GM19468 (cell line): ENCODE results near the gene DDX24.

ENCODE experiments used
- ATAC-seq: cut with Tn5 transposase; IDR thresholded peaks from one replicate; pipeline ENCODE4 v1.9.1; 2021; ENCODE audit warnings: mild to moderate bottlenecking, moderate library complexity, moderate number of reproducible peaks; ENCODE audit not compliant: unreplicated experiment; ENCODE audit errors: extremely low read depth

The DDX24 gene

DNA sequence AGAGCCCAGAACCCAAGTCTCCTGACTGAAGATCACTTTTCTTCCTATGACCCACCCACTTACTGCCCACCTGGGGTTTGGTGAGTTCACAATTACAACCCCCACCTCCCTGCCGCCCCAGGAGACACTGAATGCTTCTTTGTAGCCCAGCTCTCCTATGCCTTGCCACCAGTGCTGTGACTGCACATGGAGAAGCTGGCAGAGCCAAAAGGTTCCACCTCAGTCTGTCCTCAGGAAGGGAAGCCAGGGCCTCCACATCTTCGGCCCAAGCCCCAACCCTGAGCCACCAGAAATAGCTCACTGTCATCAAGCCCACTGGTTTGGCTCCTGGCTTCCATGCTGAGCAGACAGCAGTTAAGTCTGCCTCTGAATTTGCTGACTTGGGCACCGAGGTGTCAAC lies 29.2 kb downstream of the DDX24 start:
- ATAC-seq, result no peak

DNA sequence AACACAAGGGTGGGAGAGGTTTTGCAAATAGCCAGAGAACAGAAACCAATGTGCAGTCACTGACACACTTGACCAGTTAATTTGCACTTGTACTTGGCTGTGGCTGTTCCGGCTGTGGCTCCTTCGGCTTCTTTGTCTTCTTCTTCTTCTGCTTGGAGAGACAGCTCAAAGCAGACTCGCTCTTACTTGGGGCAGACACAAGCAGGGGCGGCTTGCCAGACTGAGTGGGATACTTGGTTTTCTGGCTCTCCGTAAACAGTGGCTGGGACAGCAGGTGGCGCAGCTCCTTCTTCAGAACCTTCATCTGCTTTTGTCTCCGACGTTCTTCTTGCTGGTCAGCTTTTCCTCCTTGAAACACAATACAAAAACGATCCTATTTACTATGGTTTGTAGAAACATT lies 29.9 kb downstream of the DDX24 start:
- no peak for ATAC-seq

DNA sequence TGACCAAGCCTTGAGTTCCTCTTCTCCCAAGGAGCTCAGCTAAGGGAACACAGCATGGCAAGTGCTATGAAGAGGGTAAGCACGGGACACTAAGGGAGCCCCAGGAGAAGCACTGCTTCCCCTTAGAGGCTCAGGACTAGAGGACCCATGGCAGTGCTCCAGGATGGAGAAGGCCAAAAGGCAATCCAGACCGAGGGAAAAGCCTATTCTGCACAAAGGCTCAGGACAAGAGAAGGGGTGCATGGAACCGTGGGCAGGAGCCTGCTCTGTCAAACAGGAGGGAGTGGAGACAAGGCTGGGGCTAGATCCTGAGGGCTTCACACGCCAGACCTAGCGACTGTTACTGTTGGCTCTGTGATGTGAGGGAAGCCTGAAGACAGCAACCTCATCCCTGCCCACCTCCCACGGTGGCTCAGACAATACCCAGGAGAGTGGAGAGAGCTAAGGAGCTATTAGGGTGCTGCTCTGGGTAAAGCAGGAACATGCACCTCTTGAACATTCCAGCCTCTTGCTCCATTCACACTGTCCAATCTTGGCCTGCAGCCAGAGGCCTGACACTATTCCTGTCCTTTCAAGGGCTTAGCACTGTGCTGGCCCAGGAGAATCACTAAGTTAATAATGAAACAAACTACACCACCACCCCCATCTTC lies 30.6 kb downstream of the DDX24 start:
- no peak for ATAC-seq

DNA sequence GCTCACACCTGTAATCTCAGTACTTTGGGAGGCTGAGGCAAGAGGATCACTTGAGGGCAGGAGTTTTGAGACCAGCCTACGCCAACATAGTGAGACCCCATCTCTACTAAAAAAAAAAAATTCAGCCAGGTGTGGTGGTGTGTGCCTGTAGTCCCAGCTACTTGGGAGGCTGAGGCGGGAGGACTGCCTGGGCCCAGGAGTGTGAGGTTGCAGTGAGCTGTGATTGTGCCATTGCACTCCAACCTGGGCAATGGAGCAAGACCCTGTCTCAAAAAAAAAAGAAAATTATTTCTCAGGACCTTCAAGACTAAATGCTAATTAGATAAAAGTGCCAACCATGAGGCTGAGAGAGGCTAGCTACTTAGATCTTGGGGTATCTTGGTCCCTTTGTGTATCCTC lies 31.4 kb downstream of the DDX24 start:
- ATAC-seq, result no peak

DNA sequence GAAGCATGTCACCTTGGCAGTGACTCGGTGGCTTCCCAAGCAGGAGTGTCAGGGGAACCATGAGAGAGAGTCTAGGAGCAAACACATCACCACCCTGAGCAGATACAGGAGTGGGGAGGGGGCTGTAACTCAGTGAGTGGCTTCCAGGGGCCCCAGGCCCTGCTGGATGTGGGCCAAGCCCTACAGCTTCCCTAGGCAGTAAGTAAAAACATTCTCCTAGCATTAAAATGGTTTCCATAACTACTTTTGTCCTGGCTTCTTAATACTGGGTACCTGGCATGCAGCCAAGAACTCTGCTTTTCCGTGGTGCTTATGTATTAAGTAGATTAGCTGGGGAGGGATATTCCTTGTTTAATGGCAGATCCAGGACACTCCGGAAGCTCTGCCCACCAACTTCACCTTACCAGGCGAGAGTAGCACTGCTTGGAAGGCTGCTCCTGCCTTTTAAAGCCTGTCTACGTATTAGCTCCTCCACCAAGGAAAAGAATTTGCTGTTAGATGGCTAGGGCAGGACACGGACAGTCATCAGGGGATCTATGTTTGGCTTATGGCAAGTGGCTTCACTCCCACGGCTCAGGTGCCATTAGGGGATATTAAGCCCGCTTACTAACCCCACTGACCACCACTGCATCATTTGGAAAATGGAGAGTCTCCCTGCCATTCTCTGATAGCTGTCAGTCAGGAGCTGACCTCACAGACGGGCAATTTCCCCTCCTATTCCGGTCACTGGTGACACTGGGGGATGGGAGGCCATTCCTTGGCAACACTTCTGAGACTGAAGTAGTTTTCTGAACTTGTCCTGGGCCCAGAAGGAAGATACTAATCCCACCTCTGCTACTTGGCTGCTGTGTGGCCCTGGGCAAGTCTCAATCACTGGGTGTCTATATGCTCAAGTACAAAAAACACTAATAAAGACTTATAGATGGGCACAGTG lies 32.0 kb downstream of the DDX24 start:
- ATAC-seq, result no peak

DNA sequence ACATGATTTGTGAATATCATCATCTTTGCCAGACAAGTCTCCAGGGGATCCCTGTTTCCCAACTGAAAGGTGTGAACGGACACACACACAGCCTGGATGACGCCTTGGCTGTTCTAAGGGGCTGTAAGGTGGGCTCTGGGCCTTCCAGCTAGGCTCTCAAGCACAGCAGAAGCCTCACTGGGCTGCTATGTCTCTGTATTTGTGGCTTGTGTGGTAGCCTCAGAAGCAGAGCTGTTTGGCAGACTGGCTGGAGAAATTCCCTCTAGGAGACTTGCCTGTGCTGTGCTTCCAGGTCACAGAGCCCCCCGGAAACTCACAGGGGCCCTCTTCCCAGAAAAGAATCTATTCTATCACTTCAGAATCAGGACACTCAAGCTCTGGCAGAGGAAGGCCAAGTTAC lies 33.4 kb downstream of the DDX24 start:
- no peak for ATAC-seq

DNA sequence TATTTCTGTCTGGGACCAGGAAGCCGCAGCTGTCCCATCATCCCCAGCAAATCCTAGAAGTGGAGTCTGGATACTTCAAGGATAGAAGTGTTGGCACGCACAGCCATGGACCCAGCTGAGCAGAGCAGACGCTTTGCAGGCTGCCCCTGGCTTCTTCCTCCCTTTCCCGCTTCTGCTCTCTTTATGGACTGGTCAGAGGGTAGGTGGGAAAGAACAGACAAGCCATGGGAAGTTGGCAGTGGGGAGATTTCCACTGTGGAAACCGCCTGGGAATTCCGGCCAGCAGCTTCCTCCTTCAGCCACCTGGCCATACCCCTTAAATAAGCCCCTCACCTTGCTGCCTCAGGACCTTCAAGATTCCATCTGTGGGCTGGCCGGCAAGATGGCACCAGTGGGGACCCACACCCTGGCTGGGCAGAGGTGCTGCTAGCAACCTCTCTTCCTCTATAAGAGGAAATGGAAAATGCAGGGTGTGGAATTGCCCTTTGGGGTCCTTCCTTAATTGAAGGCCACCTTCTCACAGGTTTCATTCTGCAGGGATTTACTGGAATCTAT lies 34.2 kb downstream of the DDX24 start:
- ATAC-seq, result no peak

DNA sequence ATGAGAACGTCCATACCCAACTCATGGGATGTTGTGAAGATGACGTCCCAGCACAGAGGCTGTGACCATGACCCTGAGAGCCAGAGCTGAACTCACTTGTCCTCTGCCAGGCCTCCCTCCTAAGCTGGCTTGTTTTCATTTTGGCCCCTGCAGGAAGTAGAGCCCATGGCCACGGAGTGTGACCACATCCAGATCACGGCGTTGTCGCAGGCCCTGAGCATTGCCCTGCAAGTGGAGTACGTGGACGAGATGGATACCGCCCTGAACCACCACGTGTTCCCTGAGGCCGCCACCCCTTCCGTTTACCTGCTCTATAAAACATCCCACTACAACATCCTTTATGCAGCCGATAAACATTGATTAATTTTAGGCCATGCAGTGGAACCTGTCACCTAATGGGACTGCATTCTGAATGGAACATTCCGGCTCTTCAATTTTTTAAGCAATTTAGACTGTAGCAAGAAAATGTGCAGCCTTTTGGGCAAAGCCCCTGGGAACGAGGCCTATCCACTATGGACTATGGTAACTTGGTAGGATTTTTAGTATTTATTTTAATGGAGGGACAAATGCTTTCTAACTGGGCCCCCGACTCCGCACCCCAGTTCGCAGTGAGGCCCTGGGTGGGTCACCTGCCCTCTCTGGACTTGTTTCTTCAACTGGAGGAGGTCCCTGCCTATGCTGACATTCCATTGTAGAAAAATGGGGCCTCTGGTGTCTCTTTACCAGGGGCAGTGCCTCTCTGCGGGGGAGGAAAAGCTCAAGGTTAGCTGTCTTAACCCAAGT lies 35.2 kb downstream of the DDX24 start:
- ATAC-seq, result no peak

DNA sequence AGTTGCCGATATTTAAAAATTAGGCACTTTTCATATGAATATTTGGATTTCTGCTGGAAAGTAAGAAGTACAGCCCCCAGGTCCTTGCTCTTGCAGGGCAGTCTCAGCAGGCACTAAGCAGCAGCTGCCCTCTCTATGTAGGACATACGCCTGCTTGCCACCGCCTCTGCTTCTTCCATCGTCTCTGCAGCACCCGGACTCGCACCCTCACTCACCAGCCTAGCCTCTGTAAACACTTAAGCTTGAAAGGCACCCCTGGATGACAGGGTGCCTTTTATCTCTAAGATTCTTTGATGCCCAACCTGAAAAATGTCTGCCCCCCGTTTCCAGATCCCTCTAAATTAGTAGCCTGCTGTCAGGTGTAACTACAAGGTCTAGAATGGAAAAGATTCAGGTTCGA lies 35.9 kb downstream of the DDX24 start:
- ATAC-seq, result no peak

DNA sequence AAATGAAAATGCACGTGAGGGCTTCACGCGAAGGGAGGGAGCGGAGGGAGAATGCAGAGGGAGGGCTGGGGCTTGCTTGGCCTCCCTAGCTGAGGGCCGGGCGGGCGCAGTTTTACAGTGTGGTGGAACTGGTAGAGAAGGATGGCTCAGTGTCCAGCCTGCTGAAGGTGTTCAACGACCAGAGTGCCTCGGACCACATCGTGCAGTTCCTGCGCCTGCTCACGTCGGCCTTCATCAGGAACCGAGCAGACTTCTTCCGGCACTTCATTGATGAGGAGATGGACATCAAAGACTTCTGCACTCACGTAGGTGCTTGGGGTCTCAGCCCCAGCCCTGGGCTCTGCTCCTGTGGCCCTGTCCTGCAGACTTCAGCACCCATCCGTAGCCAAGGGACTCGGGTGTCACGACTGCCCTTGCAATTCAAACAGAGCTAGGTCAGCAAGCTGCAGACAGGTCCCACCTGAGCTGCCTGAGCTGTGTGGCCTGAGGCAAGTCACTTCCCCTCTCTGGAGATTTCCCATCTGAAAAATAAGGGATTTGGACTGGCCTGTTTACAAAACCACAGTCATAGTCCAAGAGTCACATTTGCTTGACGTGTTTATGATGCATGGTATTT lies 36.4 kb downstream of the DDX24 start:
- ATAC-seq, result no peak

DNA sequence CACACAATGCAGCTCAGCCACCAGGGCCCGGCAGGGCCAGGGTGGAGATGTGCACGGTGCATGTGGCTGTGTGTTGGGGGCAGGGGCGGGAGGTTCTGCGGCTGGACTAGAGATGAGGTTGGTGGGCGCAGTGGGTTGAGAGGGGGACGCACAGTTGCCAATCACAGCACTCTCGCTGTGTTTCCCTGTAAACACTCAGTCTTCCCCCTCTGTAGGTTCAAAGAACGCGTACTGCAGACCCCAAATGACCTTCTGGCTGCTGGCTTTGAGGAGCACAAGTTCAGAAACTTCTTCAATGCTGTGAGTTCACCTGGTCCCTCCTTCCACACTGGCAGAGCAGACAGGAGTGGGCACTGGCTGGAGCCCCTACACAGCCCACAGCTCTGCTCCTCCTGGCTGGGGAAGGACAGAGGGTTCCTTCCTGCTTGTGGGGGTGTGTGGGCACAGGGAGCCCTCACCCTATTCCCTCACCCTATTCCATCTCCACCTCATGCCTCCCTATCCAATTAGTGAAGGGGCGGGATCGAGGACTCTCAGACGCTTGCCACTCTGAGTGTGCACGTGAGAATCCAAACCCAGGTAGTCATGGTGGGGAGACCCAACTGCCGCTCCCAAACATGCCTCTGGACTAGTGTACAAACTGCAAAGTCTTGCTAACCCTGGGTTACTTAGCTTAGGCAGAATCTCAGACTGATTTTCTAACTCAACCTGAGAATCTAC lies 37.1 kb downstream of the DDX24 start:
- ATAC-seq, result no peak

DNA sequence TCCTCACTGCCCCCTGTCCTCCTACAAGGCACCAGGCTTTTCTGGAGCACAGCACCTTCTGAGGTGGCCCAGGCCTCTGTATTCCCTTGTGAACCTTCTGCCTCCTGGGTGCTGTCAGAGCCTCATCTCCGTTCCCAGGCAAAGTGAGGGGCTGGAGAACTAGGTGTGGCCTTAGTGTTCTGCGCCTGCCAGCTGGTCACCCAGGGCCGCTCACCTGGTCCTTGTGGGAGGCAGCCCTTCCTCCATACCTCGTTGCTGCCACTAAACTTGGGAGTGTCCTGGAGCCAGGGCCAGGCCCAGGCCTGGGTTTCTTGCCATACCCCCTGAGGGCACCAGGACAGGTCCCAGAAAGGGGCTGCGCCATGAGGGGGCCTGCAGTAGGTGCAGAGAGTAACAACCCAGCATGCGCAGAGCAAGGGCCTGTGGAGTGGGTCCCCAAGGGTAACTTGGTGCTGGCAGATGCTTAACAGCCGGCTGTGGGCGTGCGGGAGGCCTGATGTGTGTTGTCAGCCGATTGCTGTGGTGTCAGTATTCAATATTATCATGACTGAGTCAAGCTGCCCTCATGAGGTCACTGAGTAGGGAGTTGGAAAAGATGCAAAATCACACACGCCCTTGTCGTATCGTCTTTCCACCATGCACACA lies 37.8 kb downstream of the DDX24 start:
- no peak for ATAC-seq

DNA sequence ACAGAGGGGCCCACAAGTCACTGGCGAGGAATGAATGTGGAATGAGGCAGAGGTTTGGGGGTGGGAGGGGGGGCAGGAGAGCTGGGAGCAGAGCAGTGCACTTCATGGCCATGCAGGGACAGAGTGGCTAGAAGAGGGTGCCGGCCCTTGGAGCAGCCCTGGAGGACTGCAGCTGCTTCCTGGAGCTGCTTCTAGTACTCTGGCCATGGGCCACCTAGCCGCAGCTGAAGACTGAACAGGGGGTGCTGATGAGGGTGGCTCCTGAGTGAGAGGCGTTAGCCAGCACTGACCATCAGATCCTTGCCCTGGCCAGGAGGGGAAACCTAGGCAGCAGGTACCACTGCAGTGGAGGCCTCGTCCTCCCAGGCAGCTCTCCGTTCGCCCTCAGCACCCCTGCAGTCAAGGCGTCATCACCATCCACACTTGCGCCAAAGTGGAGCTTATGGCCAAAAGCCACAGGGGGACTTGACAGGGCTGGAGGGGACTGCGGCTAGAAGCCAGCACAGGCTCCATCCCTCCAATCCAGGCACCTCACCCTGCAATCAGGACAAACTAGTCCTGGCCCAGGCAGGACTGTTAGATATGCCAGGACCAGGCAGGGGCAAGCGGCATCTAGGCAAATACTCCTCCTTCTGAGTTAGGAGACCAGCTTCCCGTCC lies 38.4 kb downstream of the DDX24 start:
- no peak for ATAC-seq

DNA sequence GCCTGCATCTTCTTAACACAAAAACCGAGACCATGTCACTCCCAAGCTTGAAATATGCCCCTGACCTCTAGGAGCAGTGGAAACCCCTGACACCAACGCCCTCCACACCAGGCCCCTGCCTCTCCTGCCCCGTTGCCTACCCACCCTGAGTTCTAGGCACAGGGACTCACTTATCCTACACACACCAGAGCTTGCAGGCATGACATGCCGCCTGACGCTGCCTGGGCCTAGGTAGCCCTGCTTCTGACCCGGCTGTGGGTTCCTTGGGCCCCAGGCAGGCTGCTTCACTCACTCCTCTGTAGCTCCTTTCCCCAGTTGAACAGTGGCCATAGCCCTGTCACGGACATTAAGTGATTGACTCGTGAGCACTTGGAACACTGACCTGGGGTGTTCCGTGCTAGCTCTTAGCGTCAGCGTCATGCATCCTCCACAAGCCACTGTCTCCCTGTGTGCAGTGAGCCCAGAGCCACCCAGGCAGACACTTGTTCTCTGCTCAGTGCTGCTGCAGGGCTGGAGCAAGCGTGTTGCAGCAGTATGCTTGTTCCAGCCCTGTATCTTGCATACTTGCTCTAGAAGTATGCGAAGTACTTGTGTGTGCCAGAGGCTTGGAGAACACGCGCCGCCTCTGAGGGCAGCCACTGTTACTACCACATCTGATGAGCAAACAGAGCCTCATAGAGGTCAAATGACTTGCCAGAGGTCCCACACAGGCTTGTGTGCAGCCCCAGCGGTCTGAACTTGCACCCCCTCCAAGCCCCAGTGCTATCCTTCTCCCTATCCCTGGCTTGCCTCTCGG lies 39.3 kb downstream of the DDX24 start:
- no peak for ATAC-seq

DNA sequence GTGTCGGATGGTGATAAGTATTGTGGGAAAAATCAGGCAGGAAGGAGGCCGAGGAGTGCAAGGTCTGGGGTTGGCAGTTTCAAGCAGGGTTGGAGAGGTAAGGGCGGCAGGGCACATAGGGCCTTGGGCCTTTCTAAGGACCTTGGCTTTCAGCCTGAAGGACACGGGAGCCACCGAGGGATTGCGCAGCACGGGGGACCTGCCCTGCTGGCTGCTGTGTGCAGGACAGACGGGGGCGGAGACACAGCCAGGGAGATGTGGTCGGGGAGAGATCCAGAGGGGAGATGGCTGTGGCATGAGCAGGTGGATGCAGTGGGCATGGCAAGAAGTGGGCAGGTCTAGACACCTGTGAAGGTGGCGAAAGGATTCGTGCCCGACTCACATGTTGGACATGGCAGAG lies 40.2 kb downstream of the DDX24 start:
- ATAC-seq, result no peak

DNA sequence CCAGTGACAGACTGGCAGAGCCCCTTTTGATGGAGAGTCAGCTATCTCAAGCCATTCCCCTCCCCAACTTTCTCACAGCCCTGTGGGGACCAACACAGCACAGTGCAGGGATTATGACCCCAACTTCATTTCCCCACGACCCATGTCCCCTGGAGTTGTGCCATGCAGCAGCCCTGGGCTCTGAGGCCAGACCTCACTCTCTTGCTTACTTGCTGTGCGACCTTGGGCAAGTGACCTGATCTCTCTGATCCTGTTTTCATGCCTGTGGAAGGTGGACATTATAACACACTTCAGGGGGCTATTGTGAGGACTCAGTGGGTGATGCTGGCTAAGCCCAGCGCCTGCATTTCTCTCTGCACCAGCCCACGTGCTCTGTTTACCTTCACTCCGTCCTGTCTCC lies 40.8 kb downstream of the DDX24 start:
- no peak for ATAC-seq

DNA sequence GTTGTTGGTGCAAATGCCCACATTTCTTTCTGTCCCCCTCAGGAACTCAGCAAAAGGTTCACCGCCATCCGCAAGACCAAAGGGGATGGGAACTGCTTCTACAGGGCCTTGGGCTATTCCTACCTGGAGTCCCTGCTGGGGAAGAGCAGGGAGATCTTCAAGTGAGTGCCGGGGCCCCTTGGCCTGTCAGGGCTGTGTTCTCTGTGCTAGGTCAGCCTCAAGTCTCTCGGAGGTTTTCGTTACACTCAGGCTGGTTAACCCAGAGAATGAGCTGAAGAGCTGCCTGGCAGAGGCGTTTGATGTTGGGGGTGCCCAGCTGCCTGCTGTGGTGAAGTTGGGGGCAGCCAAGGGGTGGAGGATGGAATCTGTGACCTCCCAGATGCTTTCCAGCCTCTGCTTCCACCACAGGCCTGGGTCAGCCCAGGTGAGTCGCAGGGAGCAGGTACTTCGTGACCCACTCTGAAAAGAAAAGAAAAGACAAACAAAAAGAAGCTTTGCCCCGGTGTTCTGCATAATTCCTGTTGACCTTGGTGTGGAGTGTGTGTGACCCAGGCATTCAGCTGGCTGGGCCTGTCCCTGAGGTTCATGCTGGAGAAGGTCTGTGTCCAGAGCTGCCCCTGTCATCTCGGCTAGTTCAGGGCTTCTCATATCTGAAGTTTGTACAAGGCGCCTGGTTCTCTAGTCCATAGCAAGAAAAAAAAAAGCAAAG lies 41.9 kb downstream of the DDX24 start:
- ATAC-seq, result no peak
